NCI-H1694 treated with DMSO at 0.1 percent for 48 hours (cell line): ENCODE results near the gene MINK1.

Experiments used
- DNase-seq: peaks from one replicate; lab custom pipeline; 2025; lab: John Stamatoyannopoulos, UW

The MINK1 gene

DNA sequence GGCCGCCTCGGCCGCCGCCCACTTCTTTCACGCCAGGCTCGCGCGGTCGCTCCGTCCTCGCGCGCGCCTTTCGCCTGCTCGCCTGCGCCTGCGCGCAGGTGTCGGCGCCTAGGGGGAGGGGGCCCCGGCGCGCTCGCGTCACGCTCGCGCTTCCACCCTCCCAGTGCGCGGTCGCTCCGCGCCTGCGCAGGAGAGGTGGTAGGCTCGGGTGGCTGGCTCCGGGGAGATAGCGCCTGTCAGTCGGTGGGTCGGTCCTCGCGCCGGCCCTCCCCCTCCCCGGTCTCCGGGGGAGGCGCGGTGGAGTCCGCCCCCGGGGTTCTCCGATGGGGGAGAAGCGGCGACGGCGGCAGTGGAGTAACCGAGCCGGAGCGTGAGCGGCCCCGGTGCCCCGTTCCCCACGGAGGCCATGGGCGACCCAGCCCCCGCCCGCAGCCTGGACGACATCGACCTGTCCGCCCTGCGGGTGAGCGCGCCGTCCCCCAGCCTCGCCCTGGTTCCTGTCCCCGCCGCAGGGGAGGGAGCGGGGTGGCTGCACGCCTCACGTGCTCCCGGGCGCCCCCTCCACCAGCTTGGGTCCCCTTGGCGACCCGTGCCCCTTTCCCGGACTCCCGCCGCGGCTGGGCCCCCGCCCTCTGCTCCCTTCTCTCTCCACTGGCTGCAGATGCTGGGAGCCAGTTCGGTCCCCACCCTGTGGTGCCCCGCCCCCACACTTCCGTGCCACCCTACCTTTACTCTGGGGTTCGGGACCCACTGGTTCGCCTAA lies at the start of gene MINK1:
TSS of gene MINK1 (plus strand) at position 163 of the 763 bp plus-strand sequence. CDS start at position 407, 244 bp downstream.
- DNase-seq, result peak; percentile 86

DNA sequence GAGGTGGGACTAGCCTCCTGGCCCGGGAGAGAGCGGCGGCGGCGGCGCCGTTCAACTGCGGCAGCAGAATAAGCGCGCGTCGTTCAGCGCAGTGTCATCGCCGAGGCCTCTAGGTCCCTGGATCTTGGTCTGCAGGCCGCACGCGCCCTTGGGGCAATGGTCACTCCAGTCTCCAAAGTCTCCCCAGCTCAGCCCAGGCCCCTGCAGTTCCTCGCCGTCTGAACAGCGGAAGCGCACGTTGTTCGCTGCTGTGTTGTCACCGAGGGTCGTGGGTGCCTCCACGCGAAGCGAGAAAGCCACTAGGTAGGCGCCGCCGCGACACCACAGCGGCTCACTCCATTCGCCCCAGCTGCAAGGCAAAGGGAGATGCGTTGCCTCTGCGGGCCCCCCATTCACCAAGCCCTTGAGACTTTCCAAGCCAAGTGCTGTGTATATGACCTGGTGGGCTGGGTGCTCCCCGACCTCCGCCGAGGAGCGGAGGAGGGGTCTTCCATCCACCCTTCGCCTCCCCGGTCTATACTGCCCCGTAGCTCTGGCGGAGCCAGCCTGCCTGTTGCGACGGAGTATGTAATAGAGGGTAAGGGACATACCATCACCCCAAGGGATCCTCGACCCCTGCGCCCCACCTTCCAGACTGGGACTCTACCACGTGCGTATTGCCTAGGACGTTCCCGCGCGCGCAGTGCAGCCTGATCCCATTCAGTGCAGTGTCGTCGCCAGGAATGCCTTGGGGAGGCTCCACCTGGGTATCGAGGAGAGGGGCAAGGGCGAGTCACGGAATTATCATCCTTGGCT lies 47.6 kb upstream of the MINK1 start:
- DNase-seq, result no peak

DNA sequence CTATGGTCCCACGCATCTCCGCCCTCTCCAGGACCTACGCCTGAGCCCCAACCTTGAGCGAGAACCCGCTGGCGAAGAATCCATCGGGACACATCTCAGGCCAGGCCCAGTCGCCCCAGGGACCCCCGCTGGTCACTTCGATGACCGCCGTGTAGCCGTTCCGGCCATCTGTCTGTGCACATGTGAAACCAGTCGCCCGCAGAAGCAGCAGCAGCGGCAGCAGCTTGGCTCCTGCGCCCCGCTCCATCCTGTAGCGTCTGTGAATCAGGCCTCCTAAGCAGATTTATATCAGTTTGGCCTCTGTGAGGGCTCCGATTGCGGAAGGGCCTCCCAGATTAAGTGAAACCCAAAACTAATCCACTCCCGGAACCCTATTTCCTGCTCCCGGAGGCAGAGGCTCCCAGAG lies 47.0 kb upstream of the MINK1 start, which contains the start of gene VMO1:
TSS of gene VMO1 (minus strand) at position 259 of the 406 bp plus-strand sequence. CDS start at position 247, 12 bp downstream.
- DNase-seq, result no peak

DNA sequence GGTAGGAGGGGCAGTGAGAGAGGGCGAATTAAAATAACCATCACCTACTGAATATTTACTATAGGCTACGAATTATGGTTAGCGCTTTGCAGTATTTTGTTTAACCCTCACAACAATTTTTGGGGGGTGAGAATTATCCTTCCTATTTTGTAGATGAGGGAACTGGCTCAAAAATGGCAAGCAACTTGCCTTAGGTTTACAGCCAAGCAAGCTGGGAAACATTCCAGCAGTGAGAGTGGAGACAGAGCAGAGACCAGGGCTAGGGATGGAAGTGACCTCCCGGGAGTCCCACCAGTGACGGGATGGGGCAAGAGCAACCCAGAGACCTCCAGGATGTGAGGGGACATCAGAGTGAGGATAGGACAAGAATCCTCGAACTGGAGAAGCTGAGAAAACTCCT lies 46.6 kb upstream of the MINK1 start:
- DNase-seq, result no peak

DNA sequence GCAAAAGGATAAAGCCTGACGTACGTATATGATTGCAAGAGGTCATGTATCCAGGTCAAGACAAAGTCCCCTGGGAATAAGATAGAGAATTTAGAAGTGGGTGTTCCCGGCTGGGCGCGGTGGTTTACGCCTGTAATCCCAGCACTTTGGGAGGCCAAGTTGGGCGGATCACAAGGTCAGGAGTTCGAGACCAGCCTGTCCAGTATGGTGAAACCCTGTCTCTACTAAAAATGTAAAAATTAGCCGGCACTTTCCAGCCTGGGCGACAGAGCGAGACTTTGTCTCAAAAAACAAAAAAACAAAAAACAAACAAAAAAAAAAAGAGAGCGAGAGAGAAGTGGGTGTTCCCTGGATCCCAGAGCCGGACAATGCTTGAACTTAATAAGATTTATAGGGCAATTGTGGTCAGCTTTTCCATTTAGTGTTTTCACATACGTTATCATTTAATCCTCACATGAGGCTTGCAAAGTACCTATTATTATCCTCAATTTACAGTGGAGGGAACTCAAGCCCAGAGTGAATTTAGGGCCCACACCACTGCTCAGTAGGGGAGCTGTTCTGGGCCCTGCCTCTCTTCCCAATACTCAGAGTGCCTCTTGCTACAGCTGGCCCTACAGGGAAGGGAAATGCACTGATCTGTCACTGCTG lies 44.9 kb upstream of the MINK1 start:
- DNase-seq, result no peak

DNA sequence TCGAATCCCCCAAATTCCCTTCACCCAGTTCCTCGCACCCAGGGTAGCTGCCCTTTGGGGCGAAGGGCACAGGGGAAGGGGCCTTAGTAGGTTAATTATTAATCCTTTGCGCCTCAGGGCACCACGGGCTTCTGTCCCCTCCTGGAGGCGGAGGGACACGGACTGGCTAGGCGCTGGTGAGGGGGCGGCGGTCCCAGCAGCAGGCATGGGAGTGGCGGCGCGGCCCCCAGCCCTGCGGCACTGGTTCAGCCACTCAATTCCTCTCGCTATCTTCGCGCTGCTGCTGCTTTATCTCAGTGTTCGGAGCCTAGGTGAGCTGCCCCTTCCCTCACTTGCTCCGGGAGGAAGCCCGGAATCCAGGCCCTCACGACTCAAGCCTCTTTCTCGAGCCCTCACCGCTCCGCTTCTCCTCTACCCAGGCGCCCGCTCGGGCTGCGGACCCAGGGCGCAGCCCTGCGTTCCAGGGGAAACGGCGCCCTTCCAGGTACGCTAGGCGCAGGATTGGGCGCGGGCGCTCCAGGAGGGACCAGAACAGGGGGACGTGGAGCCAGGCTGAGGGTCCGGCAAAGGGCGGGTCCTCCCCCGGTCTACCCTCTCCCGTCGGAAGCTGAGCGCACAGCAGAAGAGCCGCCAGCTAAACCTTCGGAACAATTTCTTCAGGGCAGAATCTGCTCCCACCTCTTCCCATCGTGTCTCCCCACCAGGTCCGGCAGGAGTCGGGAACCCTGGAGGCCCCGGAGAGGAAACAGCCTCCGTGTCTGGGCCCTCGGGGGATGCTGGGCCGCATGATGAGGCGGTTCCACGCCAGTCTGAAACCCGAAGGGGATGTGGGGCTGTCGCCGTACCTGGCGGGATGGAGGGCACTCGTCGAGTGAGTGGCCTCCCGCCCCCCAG lies 44.1 kb upstream of the MINK1 start, which contains the start of gene GLTPD2:
TSS of gene GLTPD2 (plus strand) at position 158 of the 894 bp plus-strand sequence. CDS start at position 206, 48 bp downstream.
- DNase-seq, result no peak

DNA sequence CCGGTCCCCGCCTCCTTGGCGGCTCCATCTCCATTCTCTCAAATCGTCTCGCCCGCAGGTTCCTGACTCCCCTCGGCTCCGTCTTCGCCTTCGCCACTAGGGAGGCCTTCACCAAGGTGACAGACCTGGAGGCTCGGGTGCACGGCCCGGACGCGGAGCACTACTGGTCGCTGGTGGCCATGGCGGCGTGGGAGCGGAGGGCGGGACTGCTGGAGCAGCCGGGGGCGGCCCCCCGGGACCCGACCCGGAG lies 43.5 kb upstream of the MINK1 start:
- no peak for DNase-seq

DNA sequence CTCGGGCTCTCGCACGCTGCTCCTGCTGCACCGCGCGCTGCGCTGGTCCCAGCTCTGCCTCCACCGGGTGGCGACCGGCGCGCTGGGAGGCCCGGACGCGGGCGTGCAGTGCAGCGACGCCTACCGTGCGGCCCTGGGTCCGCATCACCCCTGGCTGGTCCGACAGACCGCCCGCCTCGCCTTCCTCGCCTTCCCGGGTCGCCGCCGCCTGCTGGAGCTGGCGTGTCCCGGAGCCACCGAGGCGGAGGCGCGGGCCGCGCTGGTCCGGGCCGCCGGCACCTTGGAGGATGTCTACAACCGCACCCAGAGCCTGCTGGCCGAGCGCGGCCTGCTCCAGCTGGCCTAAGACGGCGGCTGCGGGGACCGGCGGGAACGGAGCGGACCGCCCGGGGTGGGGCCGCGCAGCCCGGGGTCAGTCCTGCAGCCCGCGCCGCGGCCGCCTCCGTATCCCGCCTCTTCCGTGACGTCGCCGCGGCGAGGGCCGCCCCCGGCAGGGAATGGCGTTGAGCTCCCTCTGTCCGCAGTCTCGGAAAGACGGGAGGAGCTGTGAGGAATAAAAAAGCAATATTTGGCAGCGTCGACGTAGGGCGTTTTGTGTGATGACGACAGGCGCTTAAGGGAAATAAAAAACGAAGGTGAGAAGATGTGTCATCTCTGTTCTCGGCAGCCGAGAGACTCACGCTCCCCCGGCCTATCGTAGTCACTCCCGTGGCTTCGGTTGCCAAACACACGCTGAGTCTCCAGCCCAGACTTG lies 43.0 kb upstream of the MINK1 start:
- peak; percentile 60 for DNase-seq

DNA sequence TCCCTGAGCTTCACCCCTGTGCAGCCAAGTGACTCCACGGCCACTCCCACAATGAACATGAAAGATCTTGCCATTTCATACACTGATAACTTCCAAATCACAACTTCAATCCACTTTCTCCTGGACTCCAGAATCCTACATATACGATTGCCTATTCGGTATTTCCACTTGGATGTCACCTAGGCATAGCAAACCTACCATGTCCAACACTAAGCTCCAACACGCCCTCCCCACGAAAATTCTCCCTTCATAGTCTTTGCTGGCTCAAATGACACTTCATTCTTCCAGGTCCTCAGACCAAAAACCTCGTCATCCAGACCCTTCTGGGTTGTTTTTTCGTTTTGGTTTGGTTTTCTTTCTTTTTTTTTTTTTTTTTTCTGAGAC lies 42.4 kb upstream of the MINK1 start:
- DNase-seq, result no peak

DNA sequence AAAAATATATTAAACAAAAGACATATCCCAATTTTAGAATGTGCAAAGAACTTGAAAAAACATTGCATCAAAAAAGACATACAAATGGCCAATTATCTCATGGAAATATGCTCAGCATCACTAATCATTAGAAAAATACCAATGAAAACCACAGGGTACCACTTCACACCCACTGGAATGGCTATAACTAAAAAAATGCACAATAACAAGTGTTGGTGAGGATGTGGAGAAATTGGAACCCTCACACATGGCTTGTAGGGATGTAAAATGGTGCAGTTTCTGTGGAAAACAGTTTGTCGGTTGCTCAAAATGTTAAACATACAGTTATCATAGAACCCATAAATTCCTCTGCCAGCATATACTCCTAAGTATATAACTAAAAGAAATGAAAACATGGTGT lies 38.0 kb upstream of the MINK1 start:
- no peak for DNase-seq

DNA sequence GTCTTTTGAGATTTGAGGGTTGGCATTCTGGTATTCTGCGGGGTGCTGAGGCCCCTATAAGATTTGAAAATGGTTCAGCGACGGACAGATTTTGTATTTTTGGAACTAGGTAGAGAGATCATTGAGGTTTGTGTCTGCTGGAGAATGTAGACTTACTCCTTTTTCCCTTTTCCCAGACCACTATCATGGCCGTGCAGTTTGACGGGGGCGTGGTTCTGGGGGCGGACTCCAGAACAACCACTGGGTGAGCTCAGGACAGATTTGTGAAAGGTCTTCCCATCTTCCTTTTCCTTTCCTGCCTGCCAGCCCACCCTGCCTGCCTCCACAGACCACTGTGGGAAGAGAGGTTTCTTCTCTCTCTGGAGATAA lies 36.6 kb upstream of the MINK1 start:
- peak; percentile 14 for DNase-seq

DNA sequence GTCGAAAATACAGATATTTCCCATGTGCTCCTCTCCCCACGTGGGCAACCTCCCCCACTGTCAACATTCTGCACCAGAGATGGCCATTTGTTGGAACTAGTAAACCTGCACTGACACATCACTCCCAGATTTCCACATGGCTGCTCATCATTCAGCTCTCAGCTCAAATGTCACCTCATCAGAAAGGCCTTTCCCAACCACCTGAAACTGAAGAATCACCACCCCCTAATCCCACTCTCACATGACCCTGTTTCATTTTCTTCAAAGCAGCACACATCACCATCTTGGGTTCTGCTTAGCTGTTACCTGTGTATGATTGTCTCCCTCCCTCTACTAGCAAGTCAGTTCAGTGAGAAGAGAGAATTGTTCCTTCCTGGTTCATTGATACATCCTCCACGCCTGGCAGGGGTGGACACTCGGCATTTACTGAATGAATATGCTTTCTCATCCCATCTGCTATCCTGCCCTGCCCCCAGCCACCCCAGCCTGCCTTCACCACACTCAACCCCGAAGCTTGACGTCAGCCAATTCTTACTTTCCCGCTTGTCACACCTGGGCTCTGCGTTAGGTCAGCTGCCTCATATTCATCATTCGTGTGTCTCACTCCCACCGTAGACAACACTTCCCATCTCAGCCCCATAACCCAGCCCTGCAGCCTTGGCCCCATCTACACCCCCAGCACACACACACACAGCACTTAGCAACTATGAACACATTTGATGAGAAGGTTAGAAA lies 32.5 kb upstream of the MINK1 start:
- DNase-seq, result no peak

DNA sequence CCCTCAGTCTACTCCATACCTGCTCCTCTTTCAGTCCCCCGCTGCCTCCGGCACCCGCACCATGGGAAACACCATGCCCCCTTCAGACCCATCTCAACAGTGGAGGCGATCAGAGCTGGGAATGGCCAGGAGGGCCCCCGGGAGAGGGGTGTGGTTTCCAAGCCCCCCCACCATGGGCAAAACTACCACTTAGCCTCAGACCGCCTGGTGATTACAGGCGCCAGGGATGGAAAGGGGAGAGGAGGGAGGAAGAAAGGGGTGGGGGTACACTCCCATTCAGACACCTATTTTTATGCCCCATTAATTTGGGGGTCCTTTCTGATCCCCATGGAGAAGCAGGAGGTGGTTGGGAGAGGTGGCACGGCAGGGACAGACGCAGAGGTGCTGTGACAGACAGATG lies 30.9 kb upstream of the MINK1 start, which contains the start of gene C17orf114:
TSS of gene C17orf114 (minus strand) at position 101 of the 400 bp plus-strand sequence.
- no peak for DNase-seq

DNA sequence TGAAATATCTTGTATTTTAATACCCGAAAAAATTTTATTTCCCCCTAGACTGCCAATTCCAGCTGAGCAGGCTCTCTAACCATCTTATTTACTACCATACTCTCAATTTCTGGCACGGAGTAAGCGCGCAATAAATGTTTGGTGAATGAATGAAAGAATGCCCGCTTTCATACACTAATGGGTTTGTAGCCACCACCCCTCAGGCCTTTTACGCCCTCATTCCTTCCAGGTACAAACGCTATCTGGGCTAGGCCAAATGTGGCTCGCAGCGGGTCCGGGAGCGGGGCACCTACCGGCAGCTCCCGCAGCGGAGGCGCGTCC lies 26.7 kb upstream of the MINK1 start:
- peak; percentile 11 for DNase-seq

DNA sequence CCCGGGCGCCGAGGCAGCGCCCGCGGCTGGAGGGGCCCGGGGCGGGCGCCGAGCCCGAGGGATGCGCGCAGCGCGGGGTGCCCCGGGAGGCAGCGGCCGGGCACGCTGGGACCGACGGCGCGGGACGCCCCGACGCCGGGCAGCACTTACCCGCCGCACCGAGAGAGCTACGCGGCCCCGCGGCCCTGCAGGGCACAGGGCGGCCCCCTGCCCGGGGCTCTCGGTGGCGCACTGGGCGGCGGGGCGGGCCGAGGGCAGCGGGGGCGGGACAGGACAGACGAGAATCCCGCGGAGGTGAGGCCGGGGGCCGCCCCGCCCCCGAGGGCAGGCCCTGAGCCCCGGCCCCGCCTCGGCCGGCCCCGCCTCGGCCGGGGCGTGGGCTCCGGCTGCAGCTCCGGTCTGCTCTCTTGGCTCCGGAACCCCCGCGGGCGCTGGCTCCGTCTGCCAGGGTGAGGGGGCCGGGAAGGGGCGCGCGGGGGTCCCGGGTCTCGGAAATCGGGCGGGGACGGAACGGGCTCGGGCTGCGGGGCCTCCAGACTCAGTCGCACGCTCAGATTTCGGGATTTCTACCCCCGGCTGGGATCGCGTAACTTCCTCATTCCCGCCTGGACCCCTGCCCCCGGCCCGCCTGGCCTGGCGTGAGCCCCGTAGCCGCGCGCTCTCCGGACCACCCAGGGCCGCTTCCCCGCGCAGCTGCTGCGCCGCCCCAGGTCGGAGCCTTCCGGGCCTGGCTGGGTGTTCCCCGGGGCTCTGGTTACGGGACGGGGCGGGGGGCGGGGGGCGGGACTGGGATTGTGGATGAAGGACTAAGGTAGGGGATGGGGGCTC lies 26.1 kb upstream of the MINK1 start, which contains the start of gene PLD2:
TSS of gene PLD2 (plus strand) at position 376 of the 828 bp plus-strand sequence. CDS start 621 bp downstream, outside the sequence.
- peak; percentile 71 for DNase-seq

DNA sequence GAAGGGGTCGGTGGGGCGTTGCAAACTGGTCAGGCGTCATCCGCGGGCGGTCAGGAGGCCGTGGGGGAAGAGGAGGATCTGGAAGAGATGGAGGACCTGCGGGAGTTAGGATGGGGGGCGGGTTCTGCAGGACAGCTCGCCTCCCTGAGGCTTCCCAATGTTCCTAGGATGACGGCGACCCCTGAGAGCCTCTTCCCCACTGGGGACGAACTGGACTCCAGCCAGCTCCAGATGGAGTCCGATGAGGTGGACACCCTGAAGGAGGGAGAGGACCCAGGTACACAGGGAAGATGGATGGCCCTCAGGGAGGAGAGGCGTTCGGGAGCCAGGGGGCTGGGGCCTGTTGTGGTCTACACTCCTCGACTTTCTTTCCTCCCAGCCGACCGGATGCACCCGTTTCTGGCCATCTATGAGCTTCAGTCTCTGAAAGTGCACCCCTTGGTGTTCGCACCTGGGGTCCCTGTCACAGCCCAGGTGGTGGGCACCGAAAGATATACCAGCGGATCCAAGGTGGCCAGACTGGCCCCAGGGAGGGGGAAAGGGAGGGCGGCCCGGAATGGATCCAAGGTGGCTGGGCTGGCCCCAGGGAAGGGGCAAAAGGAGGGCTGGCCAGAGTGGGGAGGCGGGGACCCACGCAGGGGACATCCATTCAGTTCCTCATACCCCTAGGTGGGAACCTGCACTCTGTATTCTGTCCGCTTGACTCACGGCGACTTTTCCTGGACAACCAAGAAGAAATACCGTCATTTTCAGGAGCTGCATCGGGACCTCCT lies 25.3 kb upstream of the MINK1 start:
- DNase-seq, result no peak

DNA sequence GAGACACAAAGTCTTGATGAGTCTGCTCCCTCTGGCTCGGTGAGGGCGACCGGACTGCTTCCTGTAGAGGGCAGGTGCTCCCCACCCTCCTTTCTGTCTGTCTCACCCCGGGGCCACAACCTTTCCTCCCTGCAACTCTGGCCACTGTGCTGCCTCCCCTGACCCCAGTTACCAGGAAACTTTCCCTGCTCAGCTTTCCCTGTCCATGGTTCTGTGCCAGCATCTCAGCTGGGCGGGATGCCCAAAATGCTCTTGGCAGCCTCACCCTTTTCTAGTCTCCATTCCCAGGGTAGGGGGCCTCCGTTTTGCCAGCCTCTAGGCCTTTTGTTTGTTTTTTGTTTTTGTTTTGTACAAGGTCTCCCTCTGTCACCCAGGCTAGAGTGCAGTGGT lies 24.8 kb upstream of the MINK1 start:
- peak; percentile 37 for DNase-seq

DNA sequence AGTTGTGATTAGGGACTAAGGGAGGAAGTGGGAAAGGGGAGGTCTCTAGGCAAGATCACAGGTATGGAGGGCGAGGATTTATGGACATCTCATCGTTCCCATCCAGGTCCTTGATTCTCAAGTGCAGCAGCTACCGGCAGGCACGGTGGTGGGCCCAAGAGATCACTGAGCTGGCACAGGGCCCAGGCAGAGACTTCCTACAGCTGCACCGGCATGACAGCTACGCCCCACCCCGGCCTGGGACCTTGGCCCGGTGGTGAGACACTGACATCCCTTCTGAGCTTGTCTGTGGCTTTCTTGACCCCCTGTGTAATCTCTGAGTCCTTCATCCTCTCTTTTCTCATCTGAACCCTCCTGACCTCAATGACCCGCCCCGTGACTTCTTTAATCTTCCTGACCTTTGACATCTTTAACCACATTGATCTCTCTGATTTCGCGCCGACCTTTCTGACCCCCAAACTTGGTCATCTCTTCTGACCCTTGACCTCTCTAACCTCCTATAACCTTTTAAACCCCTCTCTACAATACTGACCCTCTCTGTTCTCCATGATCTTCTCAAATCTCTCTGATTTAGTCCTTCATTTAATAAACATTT lies 22.3 kb upstream of the MINK1 start:
- no peak for DNase-seq
